Neural cell (in vitro differentiated cells): ENCODE results near the gene MAP2K7. TPM values are rescaled to one million over a fixed set of nuclear protein-coding genes. Genes with fewer than 3 reads are reported as not detected.

ENCODE experiments used
- H2AFZ ChIP-seq: fragments of 200-600, 300-800 bp; sonication (generic), shearing (Covaris generic); 2 replicates; pipeline ENCODE4 v1.6.0; 2014; ENCODE audit warnings: low read depth, mild to moderate bottlenecking, antibody characterized with exemption, low read length, moderate library complexity
- H3F3A ChIP-seq: fragments of 200-600 bp; shearing (Covaris generic); 2 replicates; pipeline ENCODE4 v1.6.1; 2016; ENCODE audit warnings: mild to moderate bottlenecking, moderate library complexity, mixed read lengths, antibody characterized with exemption, low read length; ENCODE audit not compliant: insufficient read depth, poor library complexity, severe bottlenecking
- H3K27ac ChIP-seq: fragments of 200-600, 300-800 bp; sonication (generic), shearing (Covaris generic); 2 replicates; pipeline ENCODE4 v1.5.1; 2014; ENCODE audit warnings: mild to moderate bottlenecking, low read length, moderate library complexity
- H3K27me3 ChIP-seq: fragments of 300-800, 200-600 bp; sonication (generic), shearing (Covaris generic); 2 replicates; pipeline ENCODE4 v1.6.0; 2014; ENCODE audit warnings: mild to moderate bottlenecking, low read depth, low read length, moderate library complexity; ENCODE audit not compliant: insufficient read depth
- H3K36me3 ChIP-seq: fragments of 300-800, 200-600 bp; sonication (generic), shearing (Covaris generic); 2 replicates; pipeline ENCODE4 v1.5.1; 2014; ENCODE audit warnings: mild to moderate bottlenecking, antibody characterized with exemption, low read length, moderate library complexity; ENCODE audit not compliant: insufficient read depth
- H3K4me2 ChIP-seq: fragments of 300-800, 200-600 bp; sonication (generic), shearing (Covaris generic); 2 replicates; pipeline ENCODE4 v1.6.0; 2014; ENCODE audit warnings: mild to moderate bottlenecking, low read length
- H3K4me3 ChIP-seq: fragments of 300-800, 200-600 bp; sonication (generic), shearing (Covaris generic); 2 replicates; pipeline ENCODE4 v1.5.1; 2014; ENCODE audit warnings: mild to moderate bottlenecking, low read length, moderate library complexity
- H3K79me2 ChIP-seq: fragments of 200-600 bp; shearing (Covaris generic); replicated peaks from 2 replicates; pipeline ENCODE4 v1.6.0; 2014; ENCODE audit warnings: mild to moderate bottlenecking, low read length, moderate library complexity; ENCODE audit not compliant: insufficient read depth
- H3K9ac ChIP-seq: fragments of 300-800, 200-600 bp; sonication (generic), shearing (Covaris generic); 2 replicates; pipeline ENCODE4 v1.6.1; 2016; ENCODE audit warnings: mild to moderate bottlenecking, low read length, mixed read lengths
- H3K9me2 ChIP-seq: fragments of 200-600 bp; shearing (Covaris generic); 2 replicates; pipeline ENCODE4 v1.6.1; 2016; ENCODE audit warnings: mild to moderate bottlenecking, low read length, mixed read lengths; ENCODE audit not compliant: insufficient read depth
- H3K9me3 ChIP-seq: fragments of 200-600, 300-800 bp; sonication (generic), shearing (Covaris generic); 2 replicates; pipeline ENCODE4 v1.6.1; 2016; ENCODE audit warnings: mild to moderate bottlenecking, mixed run types, low read length, moderate library complexity, mixed read lengths
- H4K20me1 ChIP-seq: fragments of 200-600 bp; shearing (Covaris generic); 2 replicates; pipeline ENCODE4 v1.6.1; 2016; ENCODE audit warnings: mild to moderate bottlenecking, mixed run types; ENCODE audit not compliant: insufficient read depth
- EP300 ChIP-seq: fragments of 450-650 bp; conservative IDR thresholded peaks from 2 replicates; pipeline ENCODE4 v1.6.1; 2014; ENCODE audit warnings: antibody characterized with exemption, mild to moderate bottlenecking, moderate library complexity; ENCODE audit not compliant: poor library complexity, severe bottlenecking
- EZH2 ChIP-seq: fragments of 200-600, 300-800 bp; shearing (Covaris generic), sonication (generic); IDR thresholded peaks from 2 replicates; pipeline ENCODE4 v1.6.1; 2014; ENCODE audit warnings: antibody characterized with exemption, low read length, borderline replicate concordance, mild to moderate bottlenecking; ENCODE audit not compliant: insufficient read depth, poor library complexity, severe bottlenecking
- MXI1 ChIP-seq: fragments of 450-650 bp; conservative IDR thresholded peaks from 2 replicates; pipeline ENCODE4 v1.6.1; 2014; ENCODE audit warnings: antibody characterized with exemption, mild to moderate bottlenecking; ENCODE audit not compliant: poor library complexity, severe bottlenecking
- POLR2AphosphoS5 ChIP-seq: IDR thresholded peaks from 2 replicates; pipeline ENCODE4 v1.6.1; 2012
- RAD21 ChIP-seq: fragments of 450-650 bp; conservative IDR thresholded peaks from 2 replicates; pipeline ENCODE4 v1.6.1; 2014; ENCODE audit warnings: antibody characterized with exemption, mild to moderate bottlenecking, moderate library complexity
- SMC3 ChIP-seq: fragments of 450-650 bp; conservative IDR thresholded peaks from 2 replicates; pipeline ENCODE4 v1.6.1; 2014; ENCODE audit warnings: antibody characterized with exemption, mild to moderate bottlenecking, moderate library complexity; ENCODE audit not compliant: poor library complexity
- TAF1 ChIP-seq: IDR thresholded peaks from 2 replicates; pipeline ENCODE4 v1.6.1; 2012; ENCODE audit warnings: low read depth
- polyA plus RNA-seq: library from polyadenylated mRNA; depleted of rRNA; stranded (reverse); fragments of >200 nt; gene quantifications from 2 replicates; pipeline ENCODE4 v1.2.3, GENCODE V29; 2014
- TF ChIP-seq, protein P1 (sequence below): fragments of 450-650 bp; IDR thresholded peaks from 2 replicates; pipeline ENCODE4 v1.5.1; 2014; ENCODE audit warnings: antibody characterized with exemption, mild to moderate bottlenecking, moderate library complexity; ENCODE audit not compliant: poor library complexity, severe bottlenecking
- TF ChIP-seq, protein P2 (sequence below): IDR thresholded peaks from 2 replicates; pipeline ENCODE4 v1.6.1; 2012; ENCODE audit warnings: borderline replicate concordance

The MAP2K7 gene
- polyA plus RNA-seq, 1 donor from 2014 or later: 9.2 TPM

DNA sequence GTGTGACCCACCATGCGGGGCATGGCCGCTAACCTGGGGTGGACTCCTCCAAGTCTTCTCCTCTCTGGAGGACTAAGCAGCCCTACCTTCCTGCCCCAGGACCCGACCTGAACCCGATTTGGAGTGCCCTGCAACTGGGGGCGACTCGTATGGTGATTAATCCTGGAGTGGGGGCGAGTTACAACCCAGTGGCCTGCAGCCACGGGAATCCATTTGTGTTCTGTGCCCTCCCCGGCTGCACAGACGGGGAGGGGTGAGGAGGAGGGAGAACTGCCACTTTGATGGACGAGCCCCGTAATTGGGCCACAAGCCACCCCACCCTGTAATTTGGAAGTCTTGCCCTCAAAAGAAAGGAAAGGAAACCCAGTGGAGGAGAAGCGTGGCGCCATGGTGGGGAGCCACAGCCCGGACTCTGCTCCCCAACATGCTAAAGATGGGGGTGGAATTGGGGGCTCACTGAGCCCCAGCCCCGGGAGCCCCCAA is 47.5 kb upstream of the MAP2K7 start:
- TF ChIP-seq, protein P1, sequence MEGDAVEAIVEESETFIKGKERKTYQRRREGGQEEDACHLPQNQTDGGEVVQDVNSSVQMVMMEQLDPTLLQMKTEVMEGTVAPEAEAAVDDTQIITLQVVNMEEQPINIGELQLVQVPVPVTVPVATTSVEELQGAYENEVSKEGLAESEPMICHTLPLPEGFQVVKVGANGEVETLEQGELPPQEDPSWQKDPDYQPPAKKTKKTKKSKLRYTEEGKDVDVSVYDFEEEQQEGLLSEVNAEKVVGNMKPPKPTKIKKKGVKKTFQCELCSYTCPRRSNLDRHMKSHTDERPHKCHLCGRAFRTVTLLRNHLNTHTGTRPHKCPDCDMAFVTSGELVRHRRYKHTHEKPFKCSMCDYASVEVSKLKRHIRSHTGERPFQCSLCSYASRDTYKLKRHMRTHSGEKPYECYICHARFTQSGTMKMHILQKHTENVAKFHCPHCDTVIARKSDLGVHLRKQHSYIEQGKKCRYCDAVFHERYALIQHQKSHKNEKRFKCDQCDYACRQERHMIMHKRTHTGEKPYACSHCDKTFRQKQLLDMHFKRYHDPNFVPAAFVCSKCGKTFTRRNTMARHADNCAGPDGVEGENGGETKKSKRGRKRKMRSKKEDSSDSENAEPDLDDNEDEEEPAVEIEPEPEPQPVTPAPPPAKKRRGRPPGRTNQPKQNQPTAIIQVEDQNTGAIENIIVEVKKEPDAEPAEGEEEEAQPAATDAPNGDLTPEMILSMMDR: no peak
- TF ChIP-seq, protein P2, sequence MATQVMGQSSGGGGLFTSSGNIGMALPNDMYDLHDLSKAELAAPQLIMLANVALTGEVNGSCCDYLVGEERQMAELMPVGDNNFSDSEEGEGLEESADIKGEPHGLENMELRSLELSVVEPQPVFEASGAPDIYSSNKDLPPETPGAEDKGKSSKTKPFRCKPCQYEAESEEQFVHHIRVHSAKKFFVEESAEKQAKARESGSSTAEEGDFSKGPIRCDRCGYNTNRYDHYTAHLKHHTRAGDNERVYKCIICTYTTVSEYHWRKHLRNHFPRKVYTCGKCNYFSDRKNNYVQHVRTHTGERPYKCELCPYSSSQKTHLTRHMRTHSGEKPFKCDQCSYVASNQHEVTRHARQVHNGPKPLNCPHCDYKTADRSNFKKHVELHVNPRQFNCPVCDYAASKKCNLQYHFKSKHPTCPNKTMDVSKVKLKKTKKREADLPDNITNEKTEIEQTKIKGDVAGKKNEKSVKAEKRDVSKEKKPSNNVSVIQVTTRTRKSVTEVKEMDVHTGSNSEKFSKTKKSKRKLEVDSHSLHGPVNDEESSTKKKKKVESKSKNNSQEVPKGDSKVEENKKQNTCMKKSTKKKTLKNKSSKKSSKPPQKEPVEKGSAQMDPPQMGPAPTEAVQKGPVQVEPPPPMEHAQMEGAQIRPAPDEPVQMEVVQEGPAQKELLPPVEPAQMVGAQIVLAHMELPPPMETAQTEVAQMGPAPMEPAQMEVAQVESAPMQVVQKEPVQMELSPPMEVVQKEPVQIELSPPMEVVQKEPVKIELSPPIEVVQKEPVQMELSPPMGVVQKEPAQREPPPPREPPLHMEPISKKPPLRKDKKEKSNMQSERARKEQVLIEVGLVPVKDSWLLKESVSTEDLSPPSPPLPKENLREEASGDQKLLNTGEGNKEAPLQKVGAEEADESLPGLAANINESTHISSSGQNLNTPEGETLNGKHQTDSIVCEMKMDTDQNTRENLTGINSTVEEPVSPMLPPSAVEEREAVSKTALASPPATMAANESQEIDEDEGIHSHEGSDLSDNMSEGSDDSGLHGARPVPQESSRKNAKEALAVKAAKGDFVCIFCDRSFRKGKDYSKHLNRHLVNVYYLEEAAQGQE: no peak
- TF ChIP-seq RAD21 (no peak), POLR2AphosphoS5 (no peak), EP300 (no peak)
- no peak overlapping the region for H3K27ac ChIP-seq
- no peak overlapping the region for H3K9ac ChIP-seq

DNA sequence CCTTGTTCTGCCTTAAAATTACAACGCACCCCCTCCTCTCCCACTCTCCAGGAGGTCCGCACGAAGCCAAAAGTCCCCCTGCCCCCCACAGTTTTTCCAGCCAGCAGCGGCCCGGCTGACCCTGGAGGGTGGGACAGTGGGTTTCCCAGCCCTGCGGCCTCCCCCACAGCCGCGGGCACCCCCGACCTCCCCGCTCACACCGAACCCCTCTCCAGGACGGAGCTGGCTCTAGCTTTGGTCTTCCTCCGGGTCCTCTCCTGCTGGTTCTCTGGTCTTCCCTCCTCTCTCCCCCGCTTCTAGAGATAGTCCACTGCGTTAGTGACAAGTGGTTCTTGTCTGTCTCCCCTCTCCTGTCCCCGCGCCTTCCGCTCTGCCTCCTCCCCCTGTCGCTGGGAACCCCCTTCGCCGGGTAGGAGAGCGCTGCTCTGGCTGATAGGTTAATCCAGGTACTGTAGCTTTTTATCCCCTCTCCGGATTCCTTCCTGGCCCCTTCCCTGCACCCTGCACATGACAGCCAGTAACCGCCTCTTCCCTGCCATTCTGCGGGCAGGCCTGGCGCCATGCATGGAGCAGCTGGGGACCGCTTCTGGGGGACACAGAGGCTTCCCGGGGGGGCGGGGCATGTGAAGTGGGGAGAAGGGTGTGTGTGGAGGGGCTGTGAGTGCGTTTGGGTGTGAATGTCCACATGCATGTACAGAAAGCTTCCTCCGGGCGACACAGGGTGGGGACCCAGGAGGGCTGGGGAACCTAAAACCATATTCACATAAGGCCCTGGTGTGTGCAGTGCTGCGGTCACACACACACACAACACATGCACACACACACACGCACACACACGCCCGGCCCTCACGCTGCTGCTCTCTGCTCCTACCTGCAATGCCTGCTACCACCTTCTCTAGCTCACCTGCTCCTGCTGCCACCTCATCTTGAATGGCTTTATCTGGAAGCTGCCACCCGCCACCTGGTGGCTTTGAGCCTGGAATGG is 46.7 kb upstream of the MAP2K7 start:
- Histone ChIP-seq H4K20me1 (no peaks in the 10 kb centered on the region), H3K4me2 (no peak overlapping the region), H3K27me3 (no peaks in the 10 kb centered on the region), H3K27ac (no peak overlapping the region), H3K79me2 (no peaks in the 10 kb centered on the region), H2AFZ (no peak overlapping the region), H3F3A (no peaks in the 10 kb centered on the region), H3K36me3 (no peaks in the 10 kb centered on the region), H3K4me3 (no peak overlapping the region), H3K9me2 (no peaks in the 10 kb centered on the region), H3K9me3 (no peaks in the 10 kb centered on the region), H3K9ac (no peak overlapping the region)
- TF ChIP-seq, protein P1: no peak
- TF ChIP-seq TAF1: no peak
- no peak for TF ChIP-seq EP300
- no peak for TF ChIP-seq POLR2AphosphoS5
- no peak for TF ChIP-seq RAD21
- no peak for TF ChIP-seq SMC3
- TF ChIP-seq, protein P2: no peak
- no peak for TF ChIP-seq EZH2
- no peak for TF ChIP-seq MXI1

More for the DNA sequence above, 47.5 kb upstream of the MAP2K7 start:
- H3K4me2 ChIP-seq: no peak overlapping the region
- no peak overlapping the region for H2AFZ ChIP-seq
- H4K20me1 ChIP-seq: no peaks in the 10 kb centered on the region
- H3K9me3 ChIP-seq: no peaks in the 10 kb centered on the region
- no peaks in the 10 kb centered on the region for H3K9me2 ChIP-seq
- H3F3A ChIP-seq: no peaks in the 10 kb centered on the region
- H3K27me3 ChIP-seq: no peaks in the 10 kb centered on the region
- H3K79me2 ChIP-seq: no peaks in the 10 kb centered on the region
- no peaks in the 10 kb centered on the region for H3K36me3 ChIP-seq
- H3K4me3 ChIP-seq: no peak overlapping the region
